ENCODE results near the gene TSEN34.
A peak's percentile ranks its signal among the peaks of the same experiment; 100 is the strongest.
"Not testable (repeated sequence)": the region's sequence is repeated elsewhere in the genome, so short reads cannot be mapped to it uniquely, and the experiment has no call there.

TSEN34 gene

GRCh38 chr19:54209058-54209810, 18.1 kb downstream of the TSEN34 start:
- no peak for DNase-seq (ENCODE audit: low spot score)

- peak; percentile 91 for DNase-seq (ENCODE audit: low spot score)
Observed at GRCh38 chr19:54209811-54210494, 18.8 kb downstream of the TSEN34 start.

- DNase-seq (ENCODE audit: low spot score) = no peak
Observed at GRCh38 chr19:54211235-54211634, 20.1 kb downstream of the TSEN34 start.

DNA sequence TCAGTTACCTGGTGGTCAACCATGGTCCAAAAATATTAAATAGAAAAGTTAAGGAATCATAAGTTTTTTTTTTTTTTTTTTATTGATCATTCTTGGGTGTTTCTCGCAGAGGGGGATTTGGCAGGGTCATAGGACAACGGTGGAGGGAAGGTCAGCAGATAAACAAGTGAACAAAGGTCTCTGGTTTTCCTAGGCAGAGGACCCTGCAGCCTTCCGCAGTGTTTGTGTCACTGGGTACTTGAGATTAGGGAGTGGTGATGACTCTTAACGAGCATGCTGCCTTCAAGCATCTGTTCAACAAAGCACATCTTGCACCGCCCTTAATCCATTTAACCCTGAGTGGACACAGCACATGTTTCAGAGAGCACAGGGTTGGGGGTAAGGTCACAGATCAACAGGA, 23.1 kb downstream of the TSEN34 start:
- DNase-seq (ENCODE audit: low spot score) = not testable (repeated sequence)

GRCh38 chr19:54214734-54215133, 23.6 kb downstream of the TSEN34 start:
- not testable (repeated sequence) for DNase-seq (ENCODE audit: low spot score)

GRCh38 chr19:54216869-54217268, 25.8 kb downstream of the TSEN34 start:
- DNase-seq (ENCODE audit: low spot score) = no peak

DNA sequence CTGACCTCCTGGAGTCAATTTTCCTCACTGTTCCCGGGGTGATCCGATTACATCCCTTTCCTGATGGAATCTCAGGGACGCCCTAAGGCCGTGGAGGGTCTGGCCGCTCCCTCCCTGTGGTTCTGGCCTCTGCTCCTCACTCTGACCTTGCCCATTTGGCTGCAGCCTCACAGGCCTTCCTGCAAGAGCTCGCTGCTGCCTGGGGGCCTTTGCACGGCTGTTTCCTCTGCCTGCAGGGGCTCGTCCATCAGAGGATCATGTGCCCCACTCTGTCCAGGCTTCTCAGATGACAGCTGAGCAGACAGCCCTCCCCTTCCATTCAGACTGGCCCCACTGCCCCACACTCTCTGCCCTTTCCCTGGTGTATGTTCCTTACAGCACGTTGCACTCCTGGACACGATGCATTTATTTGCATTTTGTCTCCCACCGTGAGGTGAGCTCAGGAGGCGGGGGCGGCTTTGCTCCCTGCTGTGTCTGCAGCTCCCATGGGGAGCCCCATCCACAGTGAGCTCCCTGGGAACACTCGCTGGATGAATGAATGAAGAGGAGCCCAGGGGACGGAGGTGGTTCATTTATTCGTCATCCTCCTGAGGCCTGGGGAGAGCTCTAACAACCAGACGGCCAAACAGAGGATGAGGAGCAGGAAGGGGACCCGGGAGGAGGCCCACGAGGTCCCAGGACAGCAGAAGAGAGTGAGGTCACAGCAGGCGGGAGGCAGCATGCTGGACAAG, 26.6 kb downstream of the TSEN34 start:
- DNase-seq (ENCODE audit: low spot score) = not testable (repeated sequence)

DNA sequence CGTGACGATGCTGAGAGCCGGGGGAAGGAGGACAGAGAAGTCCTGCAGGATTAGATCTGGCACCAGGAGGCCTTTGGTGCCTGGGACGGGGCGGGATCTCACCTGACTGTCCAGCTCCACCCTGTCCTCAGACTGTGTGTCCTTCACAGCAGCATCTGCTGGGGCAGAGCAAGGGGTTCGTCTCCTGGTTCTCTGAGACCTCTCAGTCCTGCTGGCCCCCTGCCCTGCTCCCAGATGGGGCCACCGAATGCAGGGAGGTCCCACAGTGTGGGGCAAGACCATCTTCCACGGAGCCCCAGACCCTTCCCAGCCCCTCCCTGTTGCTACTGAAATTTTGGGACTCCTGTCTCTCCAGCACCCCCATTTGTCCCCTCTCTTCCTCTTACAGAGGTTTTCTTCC, 27.2 kb downstream of the TSEN34 start:
- DNase-seq (ENCODE audit: low spot score) = no peak

GRCh38 chr19:54218960-54219661, 28.0 kb downstream of the TSEN34 start:
- DNase-seq (ENCODE audit: low spot score) = no peak

DNA sequence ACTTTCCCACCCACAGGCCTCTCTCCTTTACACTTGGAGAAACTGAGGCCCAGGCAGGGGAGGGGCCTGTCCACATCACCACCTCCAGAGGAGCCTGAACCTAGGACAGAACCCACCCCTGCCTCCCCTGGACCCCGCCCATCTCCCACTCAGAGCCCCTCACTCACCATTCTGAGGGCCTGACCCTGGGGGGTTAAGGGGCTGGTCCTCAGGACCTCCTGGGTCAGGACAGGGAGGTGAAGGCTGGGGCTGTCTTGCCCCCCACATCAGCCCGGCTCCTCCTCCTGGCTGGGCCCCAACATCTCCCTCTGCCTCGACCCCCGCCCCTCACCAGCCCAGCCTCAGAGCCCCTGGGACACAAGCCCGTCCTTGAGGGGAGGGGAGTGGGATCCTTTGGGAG, 28.6 kb downstream of the TSEN34 start:
- not testable (repeated sequence) for DNase-seq (ENCODE audit: low spot score)

DNA sequence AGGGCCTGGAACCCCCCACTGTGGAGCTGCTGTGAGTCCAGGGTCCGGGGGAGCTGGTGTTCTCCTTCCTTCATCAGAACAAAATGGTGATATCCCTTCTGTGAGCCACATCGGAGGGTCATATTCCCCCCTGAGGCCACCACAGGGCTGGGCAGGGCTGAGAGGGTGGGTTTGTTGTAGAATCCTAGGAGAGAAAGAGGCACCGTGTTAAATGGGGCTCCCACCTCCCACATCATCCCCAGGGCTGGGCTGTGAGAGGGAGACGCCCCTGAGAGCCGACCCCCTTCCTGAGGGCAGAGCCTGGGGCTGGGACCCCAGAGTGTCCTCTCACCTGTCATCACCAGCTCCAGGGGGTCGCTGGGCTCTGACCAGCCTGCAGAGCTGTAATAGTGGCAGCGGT, 30.8 kb downstream of the TSEN34 start:
- not testable (repeated sequence) for DNase-seq (ENCODE audit: low spot score)

- not testable (repeated sequence) for DNase-seq (ENCODE audit: low spot score)
Observed at GRCh38 chr19:54222474-54223276, 31.6 kb downstream of the TSEN34 start, which contains the start of gene LILRB3. Gene LILRB3, minus strand, starts transcription at chr19:54223007. Its CDS starts 31 bp downstream, at chr19:54222976.

GRCh38 chr19:54223277-54223936, 32.3 kb downstream of the TSEN34 start:
- DNase-seq (ENCODE audit: low spot score) = not testable (repeated sequence)

DNA sequence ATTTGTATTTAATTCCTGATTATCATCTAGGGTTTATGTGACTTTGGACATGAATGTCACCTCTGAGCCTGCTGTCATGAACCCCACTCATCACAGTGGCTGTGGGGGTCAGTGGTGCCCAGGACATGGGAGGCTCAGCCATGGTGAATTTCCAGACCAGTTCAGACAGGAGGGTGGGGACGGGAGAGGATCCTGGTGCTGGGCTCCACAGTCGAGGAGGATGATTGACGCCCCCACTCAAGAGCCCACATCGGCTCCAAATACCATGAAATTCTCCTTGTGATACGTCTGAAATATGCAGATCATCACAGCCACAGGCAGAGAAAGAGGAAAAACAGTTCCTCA, 32.8 kb downstream of the TSEN34 start:
- not testable (repeated sequence) for DNase-seq (ENCODE audit: low spot score)

DNA sequence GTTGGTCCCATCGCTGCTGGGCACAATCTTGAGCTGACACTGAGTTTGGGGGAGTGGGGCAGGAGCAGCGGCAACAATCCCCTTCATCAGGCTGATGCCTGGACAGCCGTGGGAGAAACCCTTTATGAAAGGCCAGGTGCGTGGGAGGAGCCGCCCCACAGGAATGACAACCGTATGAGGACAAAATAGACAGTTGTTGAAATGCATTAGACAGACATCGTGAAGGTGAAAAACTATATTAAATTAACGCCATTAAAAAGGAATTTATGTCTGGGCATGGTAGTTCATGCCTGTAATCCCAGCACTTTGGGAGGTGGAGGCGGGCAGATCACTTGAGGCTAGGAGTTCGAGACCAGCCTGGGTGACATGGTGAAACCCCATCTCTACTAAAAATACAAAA, 33.5 kb downstream of the TSEN34 start:
- not testable (repeated sequence) for DNase-seq (ENCODE audit: low spot score)

- DNase-seq (ENCODE audit: low spot score) = no peak
Observed at GRCh38 chr19:54229146-54229545, 38.0 kb downstream of the TSEN34 start.

- DNase-seq (ENCODE audit: low spot score) = no peak
Observed at GRCh38 chr19:54230031-54230430, 38.9 kb downstream of the TSEN34 start.

GRCh38 chr19:54231077-54231931, 40.2 kb downstream of the TSEN34 start:
- peak; percentile 87 for DNase-seq (ENCODE audit: low spot score)

DNA sequence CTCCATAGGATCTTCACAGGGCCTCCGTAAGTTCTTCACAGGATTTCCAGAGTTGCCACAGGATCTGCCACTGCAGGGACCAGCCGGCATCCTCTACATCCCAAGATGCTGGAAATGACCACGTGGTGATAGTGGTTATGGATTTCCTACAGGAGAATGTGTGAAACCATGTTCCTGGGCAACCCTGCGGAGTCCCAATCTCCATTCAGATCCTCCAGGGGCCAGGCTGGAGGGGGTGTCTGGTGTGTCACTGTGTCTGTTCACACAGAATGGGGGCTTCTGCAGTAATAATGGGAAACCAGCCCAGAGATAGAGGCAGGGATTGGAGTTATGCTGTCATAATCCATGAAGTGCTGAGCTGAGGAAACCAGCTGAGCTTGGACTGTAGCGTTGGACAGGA, 42.8 kb downstream of the TSEN34 start:
- DNase-seq (ENCODE audit: low spot score) = no peak
